Measurements from ENCODE around the gene PIMREG.

GRCh38 chr17:6458460-6458950 lies 14.2 kb downstream of the PIMREG start:
- TF ChIP-seq CTCF (IDR thresholded peaks at IDR 0.05) (no peak), POLR2AphosphoS5 (IDR thresholded peaks at IDR 0.05) (no peak), EP300 (IDR thresholded peaks at IDR 0.05) (no peak)

All from suprapubic skin (tissue), 4 donors.